IPS-11a (cell line): Measurements from ENCODE around the gene SP5.
"Not testable (repeated sequence)": the region's sequence is repeated elsewhere in the genome, so short reads cannot be mapped to it uniquely, and the experiment has no call there.

Source experiments
- H3K4me3 ChIP-seq: one replicate; pipeline ENCODE4 v1.5.1; 2013; ENCODE audit warnings: low read depth, low read length, control low read depth

The SP5 gene

GRCh38 chr2:170737821-170738220, 22.7 kb downstream of the SP5 start:
- no peak overlapping the region for H3K4me3 ChIP-seq

- H3K4me3 ChIP-seq = no peak overlapping the region
Observed at GRCh38 chr2:170739048-170739447, 23.9 kb downstream of the SP5 start.

- H3K4me3 ChIP-seq = no peak overlapping the region
Observed at GRCh38 chr2:170739507-170740046, 24.4 kb downstream of the SP5 start.

- H3K4me3 ChIP-seq = no peak overlapping the region
Observed at GRCh38 chr2:170740660-170741059, 25.5 kb downstream of the SP5 start.

GRCh38 chr2:170742000-170742399, 26.9 kb downstream of the SP5 start:
- H3K4me3 ChIP-seq = no peak overlapping the region

- H3K4me3 ChIP-seq = no peak overlapping the region
Observed at GRCh38 chr2:170742896-170743529, 27.9 kb downstream of the SP5 start.

GRCh38 chr2:170743530-170744239, 28.5 kb downstream of the SP5 start:
- no peak overlapping the region for H3K4me3 ChIP-seq

- H3K4me3 ChIP-seq = no peak overlapping the region
Observed at GRCh38 chr2:170744248-170745002, 29.3 kb downstream of the SP5 start.

GRCh38 chr2:170745305-170745704, 30.2 kb downstream of the SP5 start:
- H3K4me3 ChIP-seq = no peak overlapping the region

GRCh38 chr2:170747921-170748320, 32.8 kb downstream of the SP5 start:
- no peak overlapping the region for H3K4me3 ChIP-seq

GRCh38 chr2:170751555-170751954, 36.4 kb downstream of the SP5 start:
- not testable (repeated sequence) for H3K4me3 ChIP-seq

GRCh38 chr2:170761572-170761971, 46.4 kb downstream of the SP5 start:
- H3K4me3 ChIP-seq = no peak overlapping the region

GRCh38 chr2:170762760-170763159, 47.6 kb downstream of the SP5 start:
- no peak overlapping the region for H3K4me3 ChIP-seq

- H3K4me3 ChIP-seq = no peak overlapping the region
Observed at GRCh38 chr2:170763232-170763631, 48.1 kb downstream of the SP5 start.

- H3K4me3 ChIP-seq = no peak overlapping the region
Observed at GRCh38 chr2:170764880-170765261, 49.7 kb downstream of the SP5 start.

- H3K4me3 ChIP-seq = no peak overlapping the region
Observed at GRCh38 chr2:170766693-170767092, 51.6 kb downstream of the SP5 start.
